HG03521 (cell line): ENCODE results near the gene DNMT1.
"Not testable (repeated sequence)": the region's sequence is repeated elsewhere in the genome, so short reads cannot be mapped to it uniquely, and the experiment has no call there.

Experiments
- ATAC-seq: cut with Tn5 transposase; IDR thresholded peaks from one replicate; pipeline ENCODE4 v1.9.1; 2021; ENCODE audit warnings: mild to moderate bottlenecking, moderate library complexity; ENCODE audit not compliant: unreplicated experiment

DNMT1 gene

GRCh38 chr19:10194500-10195198, at the start of gene DNMT1:
TSS of gene DNMT1 (minus strand) at chr19:10194953. CDS start at chr19:10194899, 54 bp downstream.
- ATAC-seq: peak; percentile 72

- ATAC-seq: no peak
Observed at GRCh38 chr19:10243606-10244005, 48.9 kb upstream of the DNMT1 start.

DNA sequence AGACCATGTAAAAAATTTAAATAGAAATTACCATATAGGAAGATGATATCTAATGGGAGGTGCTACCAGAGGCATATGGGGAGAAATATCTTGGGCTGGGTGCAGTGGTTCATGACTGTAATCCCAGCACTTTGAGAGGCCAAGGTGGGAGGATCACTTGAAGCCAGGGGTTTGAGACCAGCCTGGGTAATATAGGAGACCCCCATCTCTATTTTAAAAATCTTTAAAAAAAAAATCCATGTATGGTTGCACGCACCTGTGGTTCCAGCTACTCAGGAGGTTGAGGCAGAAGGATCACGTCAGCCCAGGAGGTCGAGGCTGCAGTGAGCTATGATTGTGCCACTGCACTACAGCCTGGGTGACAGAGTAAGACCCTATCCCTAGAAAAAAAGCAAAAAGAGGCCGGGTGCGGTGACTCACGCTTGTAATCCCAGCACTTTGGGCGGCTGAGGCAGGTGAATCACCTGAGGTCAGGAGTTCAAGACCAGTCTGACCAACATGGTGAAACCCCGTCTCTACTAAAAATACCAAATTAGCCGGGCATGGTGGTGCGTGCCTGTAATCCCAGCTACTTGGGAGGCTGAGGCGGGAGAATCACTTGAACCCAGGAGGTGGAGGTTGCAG, 47.2 kb upstream of the DNMT1 start:
- not testable (repeated sequence) for ATAC-seq

- ATAC-seq: no peak
Observed at GRCh38 chr19:10238172-10238783, 43.5 kb upstream of the DNMT1 start.

DNA sequence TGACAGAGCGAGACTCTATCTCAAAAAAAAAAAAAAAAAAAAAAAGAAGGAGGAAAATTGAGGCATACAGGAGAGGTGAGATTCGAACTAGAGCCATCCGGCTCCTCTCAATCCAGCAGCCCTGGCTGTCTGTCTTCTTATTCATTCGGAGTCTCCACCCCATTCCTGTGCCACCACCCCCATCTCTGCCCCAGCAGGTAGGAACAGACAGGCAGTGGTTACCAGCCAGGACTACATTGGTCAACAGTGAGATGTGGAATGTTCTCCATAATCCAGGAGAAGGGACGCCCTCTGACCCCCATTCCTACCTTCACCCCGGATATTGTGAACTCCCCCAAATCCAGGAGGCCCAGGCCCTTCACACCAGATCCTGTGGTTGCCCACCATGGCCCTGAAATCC, 42.9 kb upstream of the DNMT1 start:
- no peak for ATAC-seq

DNA sequence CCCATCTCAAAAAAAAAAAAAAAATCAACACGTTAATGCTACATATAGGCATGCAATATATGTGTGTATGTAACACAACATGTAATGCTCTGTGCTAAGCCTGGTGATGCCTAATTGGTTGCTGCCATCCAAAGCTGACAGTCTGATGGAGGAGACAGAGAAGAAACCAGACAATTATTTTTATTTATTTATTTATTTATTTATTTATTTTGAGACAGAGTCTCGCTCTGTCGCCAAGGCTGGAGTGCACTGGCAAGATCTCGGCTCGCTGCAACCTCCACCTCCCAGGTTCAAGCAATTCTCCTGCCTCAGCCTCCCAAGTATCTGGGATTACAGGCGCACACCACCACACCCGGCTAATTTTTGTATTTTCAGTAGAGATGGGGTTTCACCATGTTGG, 40.7 kb upstream of the DNMT1 start:
- not testable (repeated sequence) for ATAC-seq

DNA sequence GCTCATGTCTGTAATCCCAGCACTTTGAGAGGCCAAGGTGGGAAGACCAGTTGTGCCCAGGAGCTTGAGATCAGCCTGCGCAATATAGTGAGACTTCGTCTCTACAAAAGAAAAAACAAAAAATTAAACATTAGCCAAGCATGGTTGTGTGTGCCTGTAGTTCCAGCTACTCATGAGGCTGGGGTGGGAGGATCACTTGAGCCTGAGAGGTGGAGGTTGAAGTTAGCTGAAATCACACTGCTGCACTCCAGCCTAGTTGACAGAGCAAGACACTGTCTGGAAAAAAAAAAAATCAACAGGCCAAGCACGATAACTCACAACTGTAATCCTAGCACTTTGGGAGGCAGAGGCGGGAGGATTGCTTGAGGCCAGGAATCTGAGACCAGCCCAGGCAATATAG, 40.2 kb upstream of the DNMT1 start:
- ATAC-seq: no peak

- ATAC-seq: no peak
Observed at GRCh38 chr19:10233946-10234345, 39.2 kb upstream of the DNMT1 start.

DNA sequence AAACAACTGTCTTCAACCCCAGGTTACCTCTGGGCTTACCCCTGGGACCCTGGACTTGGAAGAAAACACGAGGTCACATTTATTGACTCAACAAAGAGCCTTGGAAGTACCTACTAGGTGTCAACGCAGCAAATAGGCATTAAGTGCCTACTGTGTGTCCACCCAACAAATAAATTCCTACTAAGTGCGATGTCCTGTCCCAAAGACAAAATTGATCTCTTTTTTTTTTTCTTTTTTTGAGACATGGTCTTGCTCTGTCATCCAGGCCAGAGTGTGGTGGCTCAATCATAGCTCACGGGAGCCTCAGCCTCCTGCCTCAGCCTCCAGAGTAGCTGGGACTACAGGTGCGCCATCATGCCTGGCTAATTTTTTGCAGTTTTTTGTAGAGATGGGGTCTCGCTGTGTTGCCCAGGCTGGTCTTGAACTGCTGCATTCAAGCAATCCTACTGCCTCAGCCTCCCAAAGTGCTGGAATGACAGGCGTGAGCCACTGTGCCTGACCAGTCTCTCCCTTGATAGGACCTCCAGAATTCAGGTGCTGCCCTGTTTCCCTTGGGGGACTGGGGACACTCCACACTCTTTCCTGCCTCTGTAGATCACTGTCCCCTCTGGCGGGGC, 37.0 kb upstream of the DNMT1 start:
- no peak for ATAC-seq

DNA sequence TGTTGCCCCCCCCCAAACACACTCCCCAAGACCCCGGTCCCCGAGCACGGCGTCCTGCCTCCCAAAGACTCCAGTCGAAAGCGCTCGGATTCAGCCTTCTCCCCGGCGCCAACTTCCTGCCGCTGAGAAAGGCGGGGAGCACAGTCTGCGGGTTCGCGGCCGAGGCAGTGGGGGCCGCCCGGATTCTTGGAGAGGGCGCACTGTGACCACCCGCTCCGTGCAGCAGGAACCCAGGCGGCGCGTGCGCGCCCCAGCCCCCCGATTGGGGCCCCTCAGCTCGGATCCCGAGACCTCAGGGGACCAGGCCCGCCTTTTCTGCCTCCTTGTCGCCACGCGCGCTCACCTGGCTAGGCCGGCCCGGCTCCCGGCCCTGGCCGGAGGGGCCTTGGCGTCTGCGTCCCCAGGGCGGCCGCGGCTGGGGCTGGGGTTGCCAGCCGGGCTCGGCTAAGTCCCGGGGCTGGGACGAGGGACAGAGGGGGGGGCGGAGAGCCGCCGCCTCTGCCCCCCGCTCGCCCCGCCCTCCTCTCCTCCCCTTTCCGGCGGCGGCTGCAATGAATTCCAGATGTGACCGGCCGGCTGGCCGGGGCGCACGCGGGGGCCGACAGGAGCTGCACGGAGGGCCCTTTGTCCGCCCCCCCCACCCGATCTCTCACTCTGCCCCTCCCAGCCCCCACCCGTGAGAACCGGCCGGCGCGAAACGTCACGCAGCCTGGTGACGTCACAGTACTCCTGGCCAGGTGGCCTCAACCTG, 36.3 kb upstream of the DNMT1 start, which contains the start of gene S1PR2:
S1PR2 (minus strand) TSS at position 471 of the 751 bp plus-strand sequence. CDS start 6,426 bp downstream, outside the sequence.
- peak; percentile 41 for ATAC-seq

DNA sequence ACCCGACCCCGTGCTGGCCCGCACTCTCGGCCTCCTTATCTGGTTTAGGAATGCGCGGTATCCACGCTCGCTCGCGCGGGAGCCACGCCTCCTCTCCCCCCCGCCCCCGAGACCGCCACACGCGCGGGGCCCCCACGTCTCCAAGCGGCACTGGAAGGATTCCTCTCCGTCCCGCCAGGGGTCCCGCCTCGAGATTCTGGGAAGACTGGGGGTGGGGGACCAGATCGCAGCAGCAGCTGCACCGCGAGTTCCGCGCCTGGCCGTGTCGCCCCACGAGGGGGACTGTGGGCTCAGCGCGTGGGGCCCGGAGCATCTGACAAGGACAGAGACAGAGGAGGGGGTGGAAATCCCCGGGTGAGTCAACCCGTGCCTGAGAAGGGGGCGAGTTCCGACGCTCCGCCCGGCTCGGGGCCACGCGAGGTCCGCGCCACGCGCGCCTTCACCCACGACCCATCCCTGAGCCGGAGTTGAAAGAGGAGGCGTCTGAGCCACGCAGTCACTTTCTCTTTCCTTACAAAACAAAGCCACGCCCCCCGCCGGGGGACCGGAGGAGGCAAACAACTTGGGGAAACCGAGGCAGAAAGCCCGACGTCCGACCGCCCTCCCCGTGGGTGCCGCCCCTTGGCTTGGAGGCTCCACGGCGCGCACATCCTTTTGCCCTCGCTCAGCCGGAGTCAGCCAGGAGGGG, 35.6 kb upstream of the DNMT1 start:
- ATAC-seq: peak; percentile 5

DNA sequence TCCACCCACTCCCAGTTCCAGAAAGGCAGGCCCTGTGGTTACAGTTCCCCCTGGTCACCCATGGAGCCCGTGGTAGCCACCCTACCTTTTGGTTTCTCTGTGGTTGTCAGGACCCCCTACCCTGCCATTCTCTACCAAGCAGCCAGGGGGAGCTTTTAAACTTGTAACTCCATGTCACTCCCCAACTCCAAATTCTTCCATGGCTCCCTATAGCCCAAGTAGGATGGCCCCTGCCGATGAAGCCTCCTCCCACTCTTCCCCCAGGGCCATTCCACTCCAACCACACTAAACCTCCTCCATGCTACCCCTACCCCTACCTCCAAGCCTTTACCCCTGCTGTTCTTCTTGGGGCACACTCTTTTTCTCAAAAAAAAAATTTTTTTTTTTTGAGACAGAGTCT, 34.2 kb upstream of the DNMT1 start:
- no peak for ATAC-seq

DNA sequence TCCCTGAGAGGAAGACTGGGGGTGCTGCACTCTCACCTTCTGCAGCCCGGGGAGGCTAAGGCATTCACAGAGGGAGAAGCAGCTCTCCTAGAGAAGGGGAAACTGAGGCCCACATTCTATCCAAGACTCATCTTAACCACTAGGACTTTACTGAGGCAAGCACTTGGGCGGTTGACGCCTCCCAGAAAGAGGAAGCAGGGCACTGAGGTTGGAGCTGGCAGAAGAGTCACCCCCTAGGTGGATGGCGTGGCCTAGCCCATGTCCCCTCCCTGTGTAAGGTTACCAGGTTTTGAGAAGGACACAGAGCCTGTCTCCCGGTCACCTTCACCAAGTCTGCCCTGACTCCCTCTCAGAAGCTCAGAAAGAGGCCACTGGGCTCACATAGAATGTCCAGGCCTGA, 33.6 kb upstream of the DNMT1 start:
- ATAC-seq: no peak

DNA sequence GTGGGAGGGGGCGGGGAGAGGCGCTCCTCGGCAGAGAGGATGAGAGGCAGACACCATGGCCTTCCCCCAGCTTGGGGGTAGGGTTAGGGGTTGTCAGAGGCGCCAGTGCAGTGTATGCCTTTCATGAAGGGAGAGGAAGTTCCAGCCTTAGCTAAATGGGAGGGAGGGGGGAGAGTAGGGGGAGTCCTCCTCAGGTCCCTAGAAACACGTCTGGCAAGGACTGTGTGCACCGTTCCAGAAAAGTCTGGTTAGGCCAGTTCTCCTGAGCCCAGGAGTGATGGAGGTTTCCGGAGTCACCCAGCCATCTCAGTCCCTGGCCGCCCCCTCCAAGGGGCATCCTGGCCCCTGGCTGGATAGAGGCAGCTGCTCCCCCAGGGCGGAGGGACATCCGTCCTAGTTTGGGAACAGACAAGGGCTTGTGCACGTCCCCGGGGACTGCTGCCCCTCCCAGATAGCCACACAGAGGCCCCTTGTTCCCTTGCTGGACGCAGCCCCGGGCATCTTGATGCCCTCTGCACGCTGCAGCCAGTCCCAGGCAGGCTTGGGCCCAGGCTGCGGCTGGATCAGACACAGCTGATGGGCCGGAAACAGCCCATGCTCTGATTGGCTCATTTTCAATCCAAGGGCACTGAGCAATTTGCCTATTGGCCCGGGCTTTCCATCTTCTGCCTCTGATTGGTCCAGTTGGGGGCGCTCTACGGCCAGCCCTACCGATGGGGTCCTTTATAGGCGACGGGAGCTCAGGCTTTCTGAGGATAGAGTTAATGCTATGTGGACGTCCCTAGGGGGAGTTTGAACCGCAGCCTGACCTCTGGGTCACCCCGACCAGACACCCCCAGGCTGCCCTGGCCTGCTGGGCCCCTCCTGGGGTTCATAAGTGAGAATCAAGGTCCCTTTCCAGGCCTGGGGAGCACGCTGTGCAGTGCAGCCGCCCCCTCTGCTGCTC, 32.5 kb upstream of the DNMT1 start:
- ATAC-seq: no peak

GRCh38 chr19:10226376-10227025, 31.7 kb upstream of the DNMT1 start:
- no peak for ATAC-seq

DNA sequence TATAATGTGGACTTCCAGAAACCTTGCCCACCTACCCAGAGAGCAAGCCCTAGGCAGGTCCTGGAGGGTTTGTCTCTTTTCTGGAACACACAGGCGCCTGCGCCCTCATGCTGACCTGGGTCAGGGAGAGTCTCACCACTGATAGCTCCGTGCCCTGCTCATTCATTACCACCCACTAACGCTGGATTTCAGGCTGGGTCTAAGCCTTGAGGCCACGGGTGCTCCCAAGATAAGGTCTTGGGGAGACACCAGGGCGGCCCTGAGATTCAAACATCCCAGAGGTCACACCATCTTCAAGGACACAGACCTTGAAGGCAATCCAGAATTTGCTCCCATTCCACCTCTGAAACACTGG, 31.2 kb upstream of the DNMT1 start:
- ATAC-seq: no peak

DNA sequence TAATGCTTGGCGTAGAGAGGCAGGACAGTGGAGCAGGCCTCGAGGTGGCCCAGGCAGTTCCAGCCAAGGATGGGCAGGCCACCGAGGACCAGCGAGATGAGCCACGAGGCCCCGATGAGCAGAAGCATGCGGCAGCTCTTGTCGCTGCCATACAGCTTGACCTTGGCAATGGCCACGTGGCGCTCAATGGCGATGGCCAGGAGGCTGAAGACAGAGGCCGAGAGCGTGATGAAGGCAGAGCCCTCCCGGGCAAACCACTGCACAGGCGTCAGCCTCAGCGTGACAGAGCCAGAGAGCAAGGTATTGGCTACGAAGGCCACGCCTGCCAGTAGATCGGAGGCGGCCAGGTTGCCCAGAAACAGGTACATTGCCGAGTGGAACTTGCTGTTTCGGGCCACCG, 29.6 kb upstream of the DNMT1 start:
- ATAC-seq: no peak

- no peak for ATAC-seq
Observed at GRCh38 chr19:10223488-10224213, 28.9 kb upstream of the DNMT1 start.
